Activated gamma-delta T cell (primary cell): ENCODE results near the gene CENPP.

Experiments
- DNase-seq: peaks from one replicate; lab custom pipeline; 2025; lab: John Stamatoyannopoulos, UW
- total RNA-seq, 2 donors: gene quantifications; one replicate each; lab custom pipeline; 2026; lab: John Stamatoyannopoulos, UW

The CENPP gene
- 3.7 to 5.1 reads per million in 2 donors for total RNA-seq

GRCh38 chr9:92325269-92325990 lies at the start of gene CENPP, which contains the start of gene NOL8:
Gene CENPP, plus strand, starts transcription at chr9:92325953.
Gene NOL8, minus strand, starts transcription at chr9:92325350. Its CDS starts 1,189 bp downstream, at chr9:92324161.
- DNase-seq: peak; percentile 69

DNA sequence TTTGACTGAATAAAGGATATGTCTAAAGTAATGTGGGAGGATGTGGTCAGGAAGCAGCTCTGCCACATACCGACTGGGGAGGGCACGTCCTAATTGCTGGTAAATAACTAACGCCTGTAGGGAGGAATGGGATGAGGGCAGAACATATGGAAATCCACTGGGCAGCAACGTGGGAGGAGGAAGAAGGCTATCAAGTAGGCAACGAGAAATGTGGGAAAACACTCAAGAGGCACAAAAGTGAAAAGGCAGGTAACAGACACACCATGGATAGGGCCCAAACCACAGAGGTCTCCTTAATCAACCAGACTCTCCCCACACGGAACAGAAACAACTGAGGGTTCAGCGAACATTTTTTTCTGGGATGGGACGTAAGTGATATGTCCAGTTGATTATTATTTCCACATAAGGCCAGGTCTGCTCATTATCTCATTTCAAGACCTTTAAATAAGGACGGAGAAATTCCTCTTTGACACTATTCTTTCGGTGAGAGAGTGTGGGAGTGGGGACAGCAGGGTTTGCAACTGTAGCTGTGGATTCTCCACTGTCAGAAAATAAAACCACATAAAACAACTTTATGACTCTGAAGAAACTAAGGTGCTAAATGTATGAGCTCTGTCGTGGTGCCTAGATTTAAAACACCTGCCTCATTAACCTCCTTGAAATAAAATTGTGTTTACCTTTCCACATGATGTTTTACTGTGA lies 49.3 kb upstream of the CENPP start:
- no peak for DNase-seq

GRCh38 chr9:92278110-92278509 lies 47.6 kb upstream of the CENPP start:
- DNase-seq: no peak

DNA sequence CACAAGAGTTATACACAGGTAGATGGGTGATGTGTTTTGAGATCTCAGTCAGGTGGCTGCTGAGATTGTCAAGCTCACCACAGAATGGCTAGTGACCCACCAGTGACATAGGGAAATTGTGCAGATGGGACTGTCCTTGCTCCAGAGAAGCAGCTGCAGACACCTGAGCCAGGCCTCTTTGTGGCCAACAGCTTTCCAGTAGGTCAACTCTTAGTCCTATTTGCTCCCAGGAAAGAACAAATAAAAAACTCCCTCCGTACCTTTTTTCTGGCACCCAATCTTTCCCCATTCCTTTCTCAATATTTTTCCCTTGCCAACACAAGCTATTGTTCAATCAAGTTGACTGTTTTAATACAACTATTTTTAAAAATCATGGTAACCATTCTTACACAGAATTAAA lies 46.5 kb upstream of the CENPP start:
- no peak for DNase-seq

- no peak for DNase-seq
These were observed 35.9 kb upstream of the CENPP start for GRCh38 chr9:92289708-92290390.

GRCh38 chr9:92290785-92291429 lies 34.8 kb upstream of the CENPP start:
- no peak for DNase-seq

- no peak for DNase-seq
These were observed 34.2 kb upstream of the CENPP start for GRCh38 chr9:92291577-92291976.

- DNase-seq: no peak
These were observed 33.2 kb upstream of the CENPP start for GRCh38 chr9:92292338-92293074.

DNA sequence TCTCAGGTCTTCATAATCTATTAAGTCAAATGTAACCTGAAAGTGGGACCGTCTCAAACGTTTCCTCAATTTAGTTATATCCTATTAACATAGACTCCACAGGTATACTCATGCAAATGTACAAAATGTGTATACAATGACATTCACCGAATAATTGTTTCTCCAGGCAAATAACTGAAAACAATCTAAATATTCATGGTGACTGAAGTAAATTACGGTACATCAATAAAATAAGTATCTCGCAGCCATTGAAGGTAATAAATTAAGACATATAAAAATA lies 32.7 kb upstream of the CENPP start:
- DNase-seq: no peak

DNA sequence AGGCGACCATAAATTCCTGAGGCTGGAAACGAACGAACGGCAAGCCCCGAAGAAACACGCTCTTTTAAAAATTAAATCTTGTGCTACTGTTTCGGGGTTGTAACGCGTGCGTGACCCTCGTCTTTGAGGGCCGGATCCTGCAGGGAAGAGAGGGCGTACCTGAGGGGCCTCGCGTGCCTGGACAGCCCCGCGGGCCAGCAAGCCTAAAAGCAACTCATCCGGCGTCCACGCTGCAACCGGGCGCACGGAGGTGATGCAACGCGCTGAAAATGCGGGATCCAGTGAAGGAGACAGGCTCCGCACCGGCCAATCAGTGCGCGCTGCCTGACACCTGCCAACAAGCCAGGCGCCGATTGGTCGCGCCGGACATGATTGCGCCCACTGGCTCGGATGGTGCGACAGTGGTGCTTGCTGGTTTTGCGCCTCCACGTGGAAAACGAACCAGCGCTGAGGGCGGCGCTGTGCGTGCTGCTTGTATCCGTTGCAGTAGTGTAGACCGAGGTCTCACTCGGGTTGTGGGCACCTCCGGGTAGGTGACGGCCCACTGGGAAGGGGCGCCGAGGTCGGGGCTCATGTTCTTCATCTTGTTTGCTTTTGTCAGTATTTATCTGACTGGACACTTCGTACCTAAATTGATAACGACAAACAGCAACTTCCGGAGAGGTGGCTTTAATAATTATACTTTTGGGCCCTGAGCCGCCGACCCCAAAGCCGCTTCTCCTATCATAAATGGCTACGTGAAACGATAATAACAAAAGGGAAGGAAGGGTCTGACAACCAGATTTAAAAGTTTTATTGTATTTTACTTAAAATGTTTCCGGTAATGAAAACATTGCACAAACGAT lies 32.1 kb upstream of the CENPP start, which contains the start of gene IARS1:
IARS1 (minus strand) TSS at position 246 of the 845 bp plus-strand sequence. CDS start 4,278 bp downstream, outside the sequence.
- DNase-seq: peak; percentile 99

- no peak for DNase-seq
These were observed 31.5 kb upstream of the CENPP start for GRCh38 chr9:92294297-92294676.

DNA sequence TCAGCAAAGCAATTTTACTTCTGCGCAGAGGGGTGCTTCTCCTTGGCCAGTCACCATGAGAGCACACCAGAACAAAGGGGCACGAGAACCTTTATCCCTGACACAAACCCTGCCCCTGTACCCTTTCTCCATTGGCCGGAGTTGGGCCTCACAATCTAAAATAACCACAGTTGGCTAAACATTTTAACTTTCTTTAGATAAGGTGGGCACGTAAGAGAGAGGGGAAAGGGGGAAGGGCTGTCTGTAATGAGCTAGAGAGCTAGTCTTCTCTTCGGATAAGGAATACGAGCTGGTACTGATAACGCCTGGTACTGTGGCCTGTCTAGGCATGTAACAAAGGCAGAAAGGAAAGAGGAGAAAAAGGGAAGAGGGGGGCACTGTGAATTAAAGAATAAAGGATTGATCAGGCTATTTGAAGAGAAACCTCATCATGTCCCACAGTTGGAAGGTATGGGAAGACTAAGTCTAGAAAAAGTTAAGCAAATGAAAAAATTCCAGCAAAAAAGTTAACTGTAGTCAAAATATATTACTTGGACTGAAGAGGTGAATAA lies 30.4 kb upstream of the CENPP start:
- DNase-seq: no peak

DNA sequence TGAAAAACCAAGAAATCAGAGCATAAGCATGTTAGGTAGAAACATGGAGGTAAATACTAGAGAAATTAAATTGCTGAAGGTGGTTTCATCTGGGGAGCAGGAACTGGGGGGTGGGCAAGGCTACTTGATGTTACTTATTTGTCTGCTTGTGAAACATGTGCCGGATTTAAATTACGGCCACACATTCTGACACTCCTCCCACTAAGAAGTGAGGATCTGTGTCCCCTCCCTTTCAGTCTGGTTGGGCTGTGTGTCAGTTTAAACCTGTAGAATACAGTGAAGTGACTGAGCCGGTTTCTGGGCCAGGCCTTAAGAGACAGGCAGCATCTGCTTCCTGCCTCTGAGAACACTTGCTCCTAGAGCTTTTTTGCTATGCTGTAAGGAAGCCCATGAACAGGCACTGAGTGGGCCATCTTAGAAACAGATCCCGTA lies 29.9 kb upstream of the CENPP start:
- no peak for DNase-seq

DNA sequence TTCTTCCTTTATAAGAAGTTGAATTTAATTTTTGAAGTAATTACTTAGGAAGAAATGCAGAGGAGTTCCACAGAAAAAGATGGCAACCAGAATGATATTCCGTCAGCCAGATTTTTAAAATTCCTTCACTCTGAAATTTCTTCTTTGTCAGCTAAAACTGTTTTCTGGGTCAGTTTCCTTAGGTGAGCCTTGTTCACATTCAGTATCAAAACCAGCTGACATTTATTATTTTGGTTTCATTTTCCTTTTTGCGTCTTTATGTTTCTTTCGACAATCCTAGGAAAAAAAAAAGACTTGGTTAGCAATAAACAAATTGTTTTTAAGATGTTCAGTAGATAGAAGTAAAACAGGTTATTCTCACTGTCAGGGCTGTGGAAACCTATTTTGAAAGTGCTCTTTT lies 28.1 kb upstream of the CENPP start:
- DNase-seq: no peak

- no peak for DNase-seq
These were observed 27.7 kb upstream of the CENPP start for GRCh38 chr9:92298036-92298435.

- DNase-seq: no peak
These were observed 26.6 kb upstream of the CENPP start for GRCh38 chr9:92299116-92299515.

GRCh38 chr9:92300936-92301335 lies 24.8 kb upstream of the CENPP start:
- no peak for DNase-seq

DNA sequence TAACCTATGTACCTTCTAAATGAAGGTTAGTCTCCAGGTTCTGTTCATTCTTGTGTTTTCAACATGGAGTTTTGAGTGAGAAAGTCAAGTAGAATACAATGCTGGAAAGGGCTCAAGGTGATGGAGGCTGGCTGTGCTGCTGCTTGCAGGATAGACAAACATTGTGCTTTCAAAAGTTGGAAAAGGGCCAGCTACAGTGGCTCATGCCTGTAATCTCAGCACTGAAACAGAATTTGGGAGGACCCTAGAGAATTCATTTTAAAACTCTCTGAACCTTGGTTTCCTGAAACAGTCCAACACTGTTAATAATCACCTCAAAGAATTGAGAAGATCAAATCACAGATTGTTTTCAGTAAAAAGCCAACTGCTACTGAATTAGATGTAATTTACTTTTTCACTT lies 16.9 kb upstream of the CENPP start:
- DNase-seq: no peak

DNA sequence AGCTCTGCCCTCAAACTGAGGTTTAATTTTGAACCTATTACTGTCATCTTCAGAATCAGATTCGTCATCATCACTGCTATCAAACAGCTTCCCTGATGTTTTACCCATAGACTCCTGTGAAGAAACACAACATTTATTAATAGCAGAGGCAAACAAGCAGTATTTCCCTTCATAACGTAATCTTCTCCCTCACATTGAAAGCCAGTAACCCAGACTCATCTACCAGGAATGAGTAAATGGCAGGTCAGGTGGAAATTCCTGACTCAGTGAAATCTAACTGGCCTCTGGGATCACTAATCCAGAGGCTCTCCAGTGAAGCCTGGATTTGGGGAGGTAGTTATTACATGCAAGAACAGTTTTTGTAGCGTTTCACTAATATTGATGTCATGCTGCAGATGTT lies 15.2 kb upstream of the CENPP start:
- DNase-seq: no peak

GRCh38 chr9:92312887-92313623 lies 12.7 kb upstream of the CENPP start:
- DNase-seq: no peak
